SHP77 treated with DMSO at 0.1 percent for 48 hours (cell line): ENCODE measurements around the gene PPIH.
"Not testable (repeated sequence)": the region's sequence is repeated elsewhere in the genome, so short reads cannot be mapped to it uniquely, and the experiment has no call there.

Experiments used
- DNase-seq: peaks from one replicate; lab custom pipeline; 2025; lab: John Stamatoyannopoulos, UW

Gene PPIH

DNA sequence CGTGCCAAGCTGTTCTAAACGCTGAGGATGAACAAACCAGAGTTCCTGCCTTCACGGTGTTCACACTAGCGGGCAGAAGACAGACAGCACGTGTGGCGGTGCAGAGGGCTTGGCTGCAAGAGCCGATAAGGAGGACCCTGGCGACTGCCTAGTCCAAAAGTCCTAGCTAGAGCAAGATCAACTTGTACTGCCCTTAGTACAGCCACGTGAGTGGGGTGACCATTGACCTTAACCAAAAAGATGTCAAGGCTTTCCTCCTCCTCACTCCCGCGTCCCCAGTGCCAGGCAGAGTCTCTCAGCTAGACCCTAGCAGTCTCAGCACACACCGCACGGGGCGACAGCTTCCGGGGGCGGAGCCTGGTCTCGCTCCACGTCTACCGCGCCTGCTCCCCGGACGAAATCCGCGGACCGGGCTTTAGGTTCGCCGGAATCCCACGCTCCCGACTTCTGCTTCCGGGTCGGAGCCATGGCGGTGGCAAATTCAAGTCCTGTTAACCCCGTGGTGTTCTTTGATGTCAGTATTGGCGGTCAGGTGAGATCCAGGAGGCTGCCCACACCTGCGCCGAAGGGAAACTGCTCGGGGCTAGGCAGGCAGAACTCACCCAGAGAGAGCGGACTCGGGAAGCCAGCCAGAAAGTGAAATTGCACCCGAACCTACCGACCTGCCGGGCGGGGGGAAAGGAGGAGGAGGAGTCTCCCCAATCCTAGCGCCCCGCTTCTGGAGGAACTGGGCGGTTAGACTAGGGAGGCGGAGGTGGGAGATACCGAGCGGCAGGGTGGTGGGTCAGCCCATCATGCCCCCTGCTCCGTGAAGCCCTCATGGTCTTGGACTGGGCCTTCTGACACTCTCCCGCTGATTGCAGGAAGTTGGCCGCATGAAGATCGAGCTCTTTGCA, at the start of gene PPIH:
Gene PPIH, plus strand, starts transcription at position 443 of the 896 bp plus-strand sequence. Its CDS starts 24 bp downstream, at position 467.
- peak; percentile 83 for DNase-seq

DNA sequence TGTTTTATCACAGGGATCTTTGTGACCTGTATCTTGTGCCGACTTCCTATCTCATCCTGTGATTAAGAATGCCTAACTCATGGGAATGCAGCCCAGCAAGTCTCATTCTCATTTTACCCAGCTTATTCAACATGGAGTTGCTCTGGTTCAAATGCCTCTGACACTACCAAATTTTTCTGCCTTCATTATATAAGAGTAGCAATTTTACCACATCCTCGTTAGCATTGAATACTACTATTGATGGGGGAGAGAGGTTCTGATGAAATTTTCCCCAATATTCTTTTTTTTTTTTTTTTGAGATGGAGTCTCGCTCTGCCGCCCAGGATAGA, 44.5 kb upstream of the PPIH start:
- DNase-seq = no peak

DNA sequence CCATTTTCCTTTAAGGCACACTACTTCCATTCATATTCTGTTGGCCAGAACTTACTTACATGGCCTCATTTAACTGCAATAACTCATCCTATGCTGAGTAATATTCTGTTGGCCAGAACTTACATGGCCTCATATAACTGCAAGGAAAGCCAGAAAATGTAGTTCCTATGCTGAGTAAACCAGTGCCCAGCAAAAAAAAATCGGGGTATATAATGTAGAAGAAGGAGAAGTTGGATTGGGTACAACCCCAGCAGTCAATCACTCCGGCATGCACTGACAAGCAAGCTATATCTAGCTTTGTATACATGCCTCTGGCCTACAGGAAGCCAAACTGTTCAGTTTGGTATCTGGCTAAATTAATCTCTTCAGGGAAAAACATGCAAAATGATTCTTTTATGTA, 39.4 kb upstream of the PPIH start:
- DNase-seq = no peak

DNA sequence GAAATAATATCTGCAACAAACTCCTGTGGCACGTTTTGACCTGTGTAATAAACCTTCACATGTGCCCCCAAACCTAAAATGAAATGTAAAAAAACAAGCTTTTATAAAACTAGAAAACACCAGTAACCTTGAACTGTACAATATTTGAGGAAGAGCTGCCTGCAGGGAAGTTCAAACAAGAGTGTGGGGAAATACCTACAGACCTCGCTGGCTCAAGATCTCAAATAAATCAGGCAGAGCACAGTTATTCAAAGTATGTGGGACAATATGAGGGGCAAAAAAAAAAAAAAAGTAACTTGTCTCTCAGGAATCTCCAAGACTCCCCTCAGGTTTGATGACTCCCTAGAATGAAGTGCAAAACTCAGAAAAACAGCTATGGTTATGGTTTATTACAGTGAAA, 37.9 kb upstream of the PPIH start:
- no peak for DNase-seq

- not testable (repeated sequence) for DNase-seq
Observed at GRCh38 chr1:42621180-42621579, 37.0 kb upstream of the PPIH start.

GRCh38 chr1:42627205-42627604, 31.0 kb upstream of the PPIH start:
- DNase-seq = not testable (repeated sequence)

DNA sequence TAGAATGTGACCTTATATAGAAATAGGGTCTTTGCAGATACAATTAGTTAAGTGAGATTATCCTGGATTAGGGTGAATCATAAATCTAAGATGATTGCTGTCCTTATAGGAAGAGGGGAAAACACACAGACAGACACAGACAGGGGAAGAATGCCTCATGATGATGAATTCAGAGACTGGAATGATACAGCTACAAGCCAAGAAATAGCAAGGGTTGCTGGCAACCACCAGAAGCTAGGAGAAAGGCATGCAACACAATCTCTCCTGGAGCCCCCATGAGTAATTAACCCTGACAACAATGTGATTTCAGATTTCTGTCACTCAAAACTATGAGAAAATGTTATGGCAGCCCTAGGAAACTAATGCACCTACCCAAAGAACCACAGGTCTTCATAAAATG, 19.1 kb upstream of the PPIH start:
- no peak for DNase-seq

- no peak for DNase-seq
Observed at GRCh38 chr1:42646056-42646455, 12.2 kb upstream of the PPIH start.

DNA sequence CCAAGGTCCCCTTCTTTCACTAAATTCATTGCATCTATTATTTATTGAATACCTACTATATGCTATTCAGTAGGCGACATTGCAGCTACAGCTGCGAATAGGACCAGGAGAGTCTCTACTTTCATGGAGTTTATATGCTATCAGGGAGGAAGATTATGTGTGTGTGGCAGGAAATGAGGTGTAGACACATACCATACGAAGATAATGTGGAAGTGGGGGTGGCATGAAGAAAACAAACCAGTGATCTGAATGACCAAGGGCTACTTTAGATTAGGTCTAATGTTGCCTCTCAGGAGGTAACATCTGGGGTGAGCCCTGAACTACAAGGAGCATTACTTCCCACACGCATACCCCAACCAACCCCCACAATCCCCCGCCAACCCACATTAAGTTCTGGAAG, 1.0 kb upstream of the PPIH start:
- DNase-seq = no peak

DNA sequence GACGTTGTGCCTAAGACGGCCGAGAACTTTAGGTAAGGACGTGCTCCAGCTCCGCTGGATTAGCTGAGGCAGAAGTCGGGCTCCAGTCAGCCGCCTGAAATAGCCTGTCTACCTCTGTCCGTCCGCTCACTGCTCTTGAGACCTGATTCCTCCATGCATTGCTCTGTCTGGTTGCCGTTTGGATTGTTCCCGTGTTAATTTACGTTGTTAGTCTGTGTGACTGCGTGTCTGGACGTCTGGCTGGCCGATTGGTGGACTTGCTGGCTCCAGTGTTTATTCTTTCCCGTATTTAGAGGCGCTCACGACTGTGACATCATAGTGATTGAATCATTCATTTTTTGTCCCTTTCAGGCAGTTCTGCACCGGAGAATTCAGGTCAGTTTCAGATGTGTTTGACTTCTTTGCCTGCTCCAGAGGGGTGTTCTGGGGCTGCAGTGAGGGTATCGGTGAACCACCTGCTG, 684 bp downstream of the PPIH start:
- DNase-seq = no peak

DNA sequence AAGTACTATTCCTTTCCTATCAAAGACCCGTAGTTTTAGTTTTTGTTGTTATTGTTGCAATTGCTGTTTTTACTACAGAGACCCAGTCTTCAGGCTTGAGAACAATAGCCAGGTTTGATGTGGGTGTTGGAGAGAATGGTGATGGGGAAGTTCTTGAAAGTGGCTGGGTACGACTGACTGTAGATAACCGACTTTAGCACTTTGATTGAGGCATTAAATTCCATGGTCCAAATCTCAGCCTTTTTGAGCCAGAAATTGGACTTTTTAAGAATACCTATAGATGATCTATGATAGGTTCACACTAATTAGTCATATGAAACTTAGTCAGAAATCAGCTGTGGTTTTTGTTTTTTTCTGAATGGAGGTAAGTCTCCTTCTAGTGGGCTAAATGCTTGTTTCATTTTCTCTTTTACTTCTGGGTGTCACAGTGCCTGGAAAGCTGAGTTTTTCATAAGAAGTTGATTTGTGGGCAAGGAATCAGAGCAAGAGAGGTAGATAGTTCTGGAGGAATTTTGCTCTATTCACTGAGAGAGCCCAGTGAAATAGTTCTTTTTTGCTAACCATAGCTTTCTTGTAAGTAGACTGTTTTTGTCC, 2.8 kb downstream of the PPIH start:
- no peak for DNase-seq

GRCh38 chr1:42669936-42670335, 11.7 kb downstream of the PPIH start:
- DNase-seq = no peak

GRCh38 chr1:42670425-42670824, 12.2 kb downstream of the PPIH start:
- no peak for DNase-seq

DNA sequence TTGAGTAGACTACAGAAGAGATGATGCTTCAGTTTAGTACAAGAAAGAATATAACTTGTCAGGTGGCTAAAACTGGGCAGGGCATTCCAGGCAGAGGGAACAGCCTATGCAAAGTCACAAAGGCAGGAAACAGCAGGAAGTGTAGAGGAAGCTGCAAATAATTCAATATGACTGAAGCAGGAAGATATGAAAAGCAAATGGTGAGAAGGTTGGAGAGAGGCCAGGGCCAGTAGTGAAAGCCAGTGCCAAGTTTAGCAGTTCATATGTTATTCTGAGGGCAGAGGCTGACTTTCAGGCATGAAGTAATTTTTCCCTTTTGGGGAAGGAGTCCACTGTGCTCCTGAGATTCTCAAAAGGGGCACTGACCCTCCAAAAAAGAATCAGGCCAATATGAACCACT, 16.0 kb downstream of the PPIH start:
- DNase-seq = no peak

DNA sequence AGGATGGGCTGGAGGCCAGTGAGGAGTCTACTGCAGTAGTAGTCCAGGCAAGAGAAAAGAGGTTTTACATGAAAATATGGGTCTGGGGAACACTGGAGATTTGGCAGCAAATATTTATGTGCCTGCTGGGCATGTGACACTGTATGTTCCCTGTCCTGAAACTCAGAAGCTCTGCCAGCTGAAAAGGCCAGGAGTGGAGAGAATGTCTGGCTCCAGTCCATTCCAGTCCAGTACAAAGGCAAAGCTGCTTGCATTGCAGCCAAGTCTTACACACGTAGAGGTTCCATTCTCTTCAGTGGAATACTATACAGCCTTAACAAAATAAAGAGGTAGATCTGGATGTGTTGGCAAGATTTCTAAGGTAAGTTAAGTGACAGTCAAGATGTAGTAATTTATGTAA, 16.5 kb downstream of the PPIH start:
- DNase-seq = no peak

DNA sequence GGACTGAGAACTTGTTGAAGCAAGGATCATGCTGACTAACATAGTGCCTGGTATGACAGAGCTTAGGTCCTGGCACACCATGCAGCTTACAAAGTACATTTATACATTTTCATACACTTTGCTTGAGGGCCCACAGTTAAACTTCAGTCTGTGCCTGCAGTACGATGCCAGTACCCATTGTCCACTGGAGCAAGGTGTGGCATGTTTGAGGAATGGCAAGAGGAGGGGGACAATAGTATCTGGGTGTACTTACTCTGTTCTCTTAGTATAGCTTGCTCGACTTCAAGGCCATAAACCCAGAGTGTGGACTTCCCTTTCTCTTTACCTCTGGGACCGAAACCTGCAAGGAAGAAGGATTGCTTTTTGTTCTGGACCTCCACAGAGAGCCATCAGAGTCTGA, 17.2 kb downstream of the PPIH start:
- no peak for DNase-seq

DNA sequence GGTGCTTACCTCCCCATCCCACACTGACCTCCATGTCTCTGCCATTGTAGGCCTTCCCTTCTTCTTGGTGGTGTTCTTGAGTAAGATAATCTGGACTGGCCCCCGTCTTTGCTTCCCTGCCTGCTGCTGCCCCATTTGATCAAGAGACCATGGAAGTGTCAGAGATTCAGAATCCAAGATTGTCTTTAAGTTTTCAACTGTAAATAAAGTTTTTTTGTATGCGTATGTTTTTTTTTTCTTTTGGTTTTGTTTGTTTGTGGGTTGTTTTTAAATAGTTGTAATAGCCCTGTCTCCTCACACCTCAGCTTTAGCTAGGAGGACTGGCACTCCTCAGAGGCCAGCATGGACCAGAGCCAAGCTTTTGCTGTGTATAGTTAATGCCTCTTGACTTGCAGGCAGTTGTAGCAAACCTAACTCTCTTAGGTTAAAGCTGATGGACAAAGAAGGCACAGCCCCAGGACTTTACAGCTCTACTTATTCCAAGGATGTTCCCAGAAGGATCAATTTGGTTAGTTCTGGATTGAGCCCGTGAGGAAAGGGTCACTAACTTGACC, 18.4 kb downstream of the PPIH start:
- DNase-seq = no peak

DNA sequence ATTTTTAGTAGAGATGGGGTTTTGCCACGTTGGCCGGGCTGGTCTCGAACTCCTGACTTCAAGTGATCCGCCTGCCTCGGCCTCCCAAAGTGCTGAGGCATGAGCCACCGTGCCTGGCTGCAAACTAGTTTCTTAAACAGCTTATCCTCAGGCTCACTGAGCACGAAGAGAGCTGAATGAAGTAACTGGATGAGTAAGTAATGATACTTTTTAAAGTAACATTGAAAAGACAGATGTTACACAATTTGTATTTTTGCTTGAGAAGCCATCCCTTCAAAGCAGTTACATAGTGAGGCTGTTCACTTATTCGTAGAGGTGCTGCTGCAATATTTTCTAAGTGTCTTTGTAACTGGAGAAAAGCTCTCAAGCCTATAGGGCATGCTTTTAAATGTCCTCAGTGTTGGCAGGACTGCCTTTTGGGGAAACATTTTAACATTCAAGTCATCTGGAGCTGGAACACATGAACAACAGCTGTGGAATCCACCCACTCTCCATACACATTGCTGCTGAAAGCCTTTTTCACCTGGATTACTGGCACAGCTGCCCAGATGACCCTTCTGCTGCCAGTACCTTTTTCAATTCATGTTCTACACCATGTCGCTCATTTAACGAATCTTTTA, 21.3 kb downstream of the PPIH start:
- DNase-seq = no peak

- no peak for DNase-seq
Observed at GRCh38 chr1:42680055-42680454, 21.8 kb downstream of the PPIH start.

- no peak for DNase-seq
Observed at GRCh38 chr1:42680921-42681683, 22.9 kb downstream of the PPIH start.

GRCh38 chr1:42681741-42682483, 23.7 kb downstream of the PPIH start, which contains the start of gene YBX1:
YBX1 (plus strand) TSS chr1:42682418; CDS start chr1:42682566, 148 bp downstream.
- DNase-seq = peak; percentile 95

DNA sequence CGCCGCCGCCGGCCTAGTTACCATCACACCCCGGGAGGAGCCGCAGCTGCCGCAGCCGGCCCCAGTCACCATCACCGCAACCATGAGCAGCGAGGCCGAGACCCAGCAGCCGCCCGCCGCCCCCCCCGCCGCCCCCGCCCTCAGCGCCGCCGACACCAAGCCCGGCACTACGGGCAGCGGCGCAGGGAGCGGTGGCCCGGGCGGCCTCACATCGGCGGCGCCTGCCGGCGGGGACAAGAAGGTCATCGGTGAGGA, 24.2 kb downstream of the PPIH start:
- DNase-seq = not testable (repeated sequence)
